22Rv1 (cell line): ENCODE data around the gene SLC5A5.

ENCODE experiments used
- H3K27ac ChIP-seq: fragments of 450-650 bp; 2 replicates; pipeline ENCODE4 v1.5.1; 2017
- ZFX ChIP-seq: fragments of 450-650 bp; IDR thresholded peaks from 2 replicates; pipeline ENCODE4 v1.6.1; 2017; ENCODE audit warnings: antibody characterized with exemption, borderline replicate concordance
- TF ChIP-seq, protein P1 (sequence below): fragments of 450-650 bp; IDR thresholded peaks from 2 replicates; pipeline ENCODE4 v1.5.1; 2017; ENCODE audit warnings: mild to moderate bottlenecking

The SLC5A5 gene

DNA sequence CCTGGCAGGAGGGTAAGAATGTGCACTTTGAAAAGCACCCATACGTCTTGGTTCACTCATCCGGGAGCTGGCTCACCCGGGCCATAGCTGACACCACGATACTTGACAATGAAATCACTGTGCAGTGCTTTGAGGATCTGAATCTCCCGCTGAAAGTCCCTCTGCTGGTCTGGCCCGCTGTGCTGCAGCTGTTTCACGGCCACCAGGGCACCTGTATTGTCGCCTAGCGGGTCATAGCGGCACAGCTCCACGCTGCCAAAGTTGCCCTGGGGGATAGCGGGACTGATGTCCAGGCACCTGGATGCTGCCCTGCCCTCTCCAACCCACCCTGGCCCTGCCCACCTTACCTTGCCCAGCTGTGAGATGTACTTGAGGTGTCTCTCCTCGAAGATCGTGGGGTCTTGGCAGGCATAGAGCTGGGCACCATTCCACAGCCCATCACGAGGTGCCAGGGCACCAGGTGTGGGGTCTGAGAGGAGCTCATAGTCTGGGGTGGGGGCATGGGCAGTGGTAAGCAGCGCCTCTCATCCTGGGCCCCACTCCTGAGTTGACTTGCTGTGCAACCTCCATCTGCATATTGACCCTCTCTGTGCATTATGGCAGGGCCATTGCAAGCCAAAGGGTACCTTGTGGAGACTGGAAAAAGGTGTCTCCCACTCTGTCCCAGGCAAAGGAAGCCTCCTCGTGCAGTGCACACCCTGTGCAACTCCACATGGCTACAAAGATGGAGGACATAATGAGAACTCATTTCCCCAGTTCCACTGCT, 39.1 kb upstream of the SLC5A5 start:
- H3K27ac ChIP-seq: no peak overlapping the region
- TF ChIP-seq, protein P1, sequence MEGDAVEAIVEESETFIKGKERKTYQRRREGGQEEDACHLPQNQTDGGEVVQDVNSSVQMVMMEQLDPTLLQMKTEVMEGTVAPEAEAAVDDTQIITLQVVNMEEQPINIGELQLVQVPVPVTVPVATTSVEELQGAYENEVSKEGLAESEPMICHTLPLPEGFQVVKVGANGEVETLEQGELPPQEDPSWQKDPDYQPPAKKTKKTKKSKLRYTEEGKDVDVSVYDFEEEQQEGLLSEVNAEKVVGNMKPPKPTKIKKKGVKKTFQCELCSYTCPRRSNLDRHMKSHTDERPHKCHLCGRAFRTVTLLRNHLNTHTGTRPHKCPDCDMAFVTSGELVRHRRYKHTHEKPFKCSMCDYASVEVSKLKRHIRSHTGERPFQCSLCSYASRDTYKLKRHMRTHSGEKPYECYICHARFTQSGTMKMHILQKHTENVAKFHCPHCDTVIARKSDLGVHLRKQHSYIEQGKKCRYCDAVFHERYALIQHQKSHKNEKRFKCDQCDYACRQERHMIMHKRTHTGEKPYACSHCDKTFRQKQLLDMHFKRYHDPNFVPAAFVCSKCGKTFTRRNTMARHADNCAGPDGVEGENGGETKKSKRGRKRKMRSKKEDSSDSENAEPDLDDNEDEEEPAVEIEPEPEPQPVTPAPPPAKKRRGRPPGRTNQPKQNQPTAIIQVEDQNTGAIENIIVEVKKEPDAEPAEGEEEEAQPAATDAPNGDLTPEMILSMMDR: no peak
- TF ChIP-seq ZFX: no peak

DNA sequence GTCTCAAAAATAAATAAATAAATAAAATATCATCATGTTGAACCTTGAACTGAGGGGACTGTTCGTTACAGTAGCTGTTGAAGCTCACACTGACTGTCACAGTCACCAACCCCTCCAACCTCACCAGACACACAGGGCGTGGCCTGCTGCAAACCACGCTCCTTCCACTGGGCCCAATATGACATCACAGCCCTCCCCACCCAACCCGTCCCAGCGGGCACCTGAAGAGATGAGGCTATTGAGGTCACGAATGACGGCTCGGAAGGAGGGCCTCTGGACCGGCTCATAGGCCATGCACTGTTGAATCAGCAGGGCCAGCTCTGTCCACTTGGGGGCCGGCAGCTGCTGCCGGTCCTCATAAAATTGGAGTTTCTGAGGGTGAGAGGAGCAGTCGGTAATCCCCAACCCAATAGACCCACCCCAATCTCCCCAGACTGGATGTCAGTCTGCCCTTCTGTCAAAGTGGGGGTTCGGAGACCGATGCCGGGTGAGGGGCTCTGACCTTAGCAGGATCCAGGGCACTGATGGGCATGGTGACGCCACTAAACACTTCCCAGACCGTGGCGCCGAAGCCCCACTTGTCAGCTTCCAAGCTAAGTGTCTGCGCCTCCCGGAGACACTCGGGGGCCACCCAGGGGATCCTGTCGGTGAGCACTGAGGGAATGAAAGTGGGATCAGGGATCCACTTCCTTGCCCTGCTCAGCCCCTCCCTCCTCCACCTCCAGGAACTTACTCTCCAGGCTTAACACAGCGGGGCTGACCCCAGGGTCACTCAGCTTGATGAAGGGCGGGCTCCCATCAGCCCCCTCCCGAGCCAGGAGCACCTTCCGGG, 37.2 kb upstream of the SLC5A5 start:
- H3K27ac ChIP-seq: no peak overlapping the region
- TF ChIP-seq, protein P1: 0 out of 2 replicates have a peak, but pooled peaks have one; percentile 15
- no peak for TF ChIP-seq ZFX

DNA sequence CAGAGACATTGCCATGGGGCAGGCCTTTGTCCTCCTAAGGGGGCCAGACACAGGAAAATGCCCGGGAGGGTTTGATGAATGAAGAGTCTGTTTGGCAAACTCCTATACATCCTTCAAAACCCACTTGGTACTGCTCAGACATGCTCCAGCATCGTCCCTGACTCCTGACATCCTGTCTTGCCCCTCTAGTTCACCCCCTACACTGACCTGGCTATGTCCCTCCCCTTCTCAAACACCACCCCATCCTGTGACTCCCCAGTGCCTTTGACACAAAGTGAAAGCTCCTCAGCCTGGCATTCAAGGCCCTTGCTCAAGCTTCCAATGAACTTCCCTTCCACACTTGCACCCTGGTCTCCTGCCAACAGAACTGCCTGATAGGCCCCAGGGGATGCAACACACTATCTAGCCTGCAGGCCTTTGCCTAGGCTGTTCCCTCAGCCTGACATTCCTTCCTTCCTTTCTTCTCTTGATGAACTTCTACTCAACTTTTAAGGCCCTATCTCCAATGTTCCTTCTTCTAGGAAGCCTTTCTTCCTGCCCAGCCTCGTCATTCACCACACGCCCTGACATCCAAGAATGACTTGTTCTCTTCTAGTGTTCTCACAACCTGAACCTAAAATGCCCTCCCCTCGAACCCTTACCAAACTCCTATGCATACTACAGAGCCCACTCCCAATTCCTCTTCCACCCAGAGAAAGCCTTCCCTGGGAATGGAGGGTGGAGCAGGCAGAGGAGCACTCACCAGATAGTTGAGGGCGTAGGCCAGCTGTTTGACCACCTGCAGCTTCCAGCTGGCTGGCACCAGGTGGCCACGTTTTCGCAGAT, 36.4 kb upstream of the SLC5A5 start:
- TF ChIP-seq ZFX: no peak
- TF ChIP-seq, protein P1: no peak
- H3K27ac ChIP-seq: no peak overlapping the region

DNA sequence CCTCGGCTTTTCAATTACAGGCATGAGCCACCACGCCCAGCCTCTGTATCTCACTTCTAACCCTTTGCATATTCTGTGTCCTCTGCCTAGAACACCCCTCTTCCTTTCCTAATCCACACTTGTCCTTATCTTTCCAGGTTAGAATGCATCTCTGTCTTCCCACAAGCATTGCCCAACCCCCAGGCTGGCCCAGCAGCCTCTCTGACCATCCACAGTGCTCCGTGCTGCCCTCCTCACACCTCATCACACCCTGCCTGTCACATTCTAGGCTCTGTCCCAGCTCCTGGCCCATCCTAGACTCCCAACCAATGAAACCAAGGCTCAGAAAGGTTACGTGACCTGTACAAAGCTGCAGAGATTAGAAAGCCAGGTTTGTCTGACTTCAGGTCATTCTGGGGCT, 35.2 kb upstream of the SLC5A5 start:
- TF ChIP-seq, protein P1: no peak

DNA sequence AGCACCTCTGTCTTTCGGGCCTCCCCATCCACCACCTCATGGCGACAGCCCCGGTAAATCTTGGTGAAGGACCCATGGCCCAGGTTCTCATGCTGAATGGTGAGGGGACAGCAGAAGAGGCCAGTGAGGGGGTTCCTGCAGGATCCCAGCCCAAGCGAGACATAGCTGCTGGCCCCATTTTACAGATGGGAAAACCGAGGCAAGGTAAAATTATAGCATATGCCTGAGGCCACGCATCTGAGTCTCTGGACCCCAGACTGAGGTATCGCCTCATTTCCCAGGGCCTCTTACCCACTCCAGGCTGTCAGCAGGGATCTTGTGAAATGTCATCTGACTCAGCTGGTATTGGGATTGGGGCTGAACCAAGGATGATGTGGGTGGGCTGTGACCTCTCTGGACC, 33.8 kb upstream of the SLC5A5 start:
- no peak overlapping the region for H3K27ac ChIP-seq
- TF ChIP-seq, protein P1: no peak
- no peak for TF ChIP-seq ZFX

More for the DNA sequence above, 35.2 kb upstream of the SLC5A5 start:
- no peak overlapping the region for H3K27ac ChIP-seq

DNA sequence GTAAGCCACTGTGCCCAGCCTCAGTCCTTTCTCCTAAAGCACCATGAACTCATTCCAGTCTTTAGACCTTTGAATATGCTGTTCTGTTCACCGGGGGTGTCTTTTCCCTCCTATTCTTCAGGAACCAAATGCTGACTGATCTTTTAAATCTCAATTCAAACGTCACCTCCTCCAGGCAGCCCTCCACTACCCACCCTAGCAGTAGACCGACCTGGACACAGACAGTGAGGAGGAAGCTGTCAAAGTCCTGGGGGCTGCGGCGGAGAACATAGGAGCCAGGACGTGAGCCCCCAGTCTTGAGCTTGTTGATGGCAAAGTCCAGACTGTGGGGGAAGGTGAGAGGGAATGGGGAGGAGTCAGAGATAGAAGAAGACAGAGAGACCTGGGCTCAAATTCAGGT, 31.7 kb upstream of the SLC5A5 start:
- H3K27ac ChIP-seq: no peak overlapping the region
- TF ChIP-seq ZFX: no peak
- TF ChIP-seq, protein P1: no peak
